GM23248 (cell line): ENCODE results near the gene AR. TPM values are rescaled to one million over a fixed set of nuclear protein-coding genes. Genes with fewer than 3 reads are reported as not detected.

Experiments used
- DNase-seq: peaks from one replicate; pipeline ENCODE4 v3.0.0-alpha.2; 2015
- H2AFZ ChIP-seq: fragments of 200-600 bp; sonication (generic); 2 replicates; pipeline ENCODE4 v1.6.1; 2016; ENCODE audit warnings: antibody characterized with exemption
- H3F3A ChIP-seq: fragments of 200-600 bp; sonication (generic); 2 replicates; pipeline ENCODE4 v1.6.1; 2016; ENCODE audit warnings: mild to moderate bottlenecking, antibody characterized with exemption, mixed run types; ENCODE audit not compliant: insufficient read depth
- H3K27ac ChIP-seq: fragments of 200-600 bp; sonication (generic); 2 replicates; pipeline ENCODE4 v1.5.1; 2016; ENCODE audit warnings: mild to moderate bottlenecking
- H3K27me3 ChIP-seq: fragments of 200-600 bp; sonication (generic); replicated peaks from 2 replicates; pipeline ENCODE4 v1.6.1; 2016; ENCODE audit warnings: mild to moderate bottlenecking; ENCODE audit not compliant: insufficient read depth
- H3K36me3 ChIP-seq: fragments of 200-600 bp; sonication (generic); 2 replicates; pipeline ENCODE4 v1.6.1; 2016; ENCODE audit warnings: low read depth, mild to moderate bottlenecking
- H3K4me1 ChIP-seq: fragments of 200-600 bp; sonication (generic); 2 replicates; pipeline ENCODE4 v1.6.1; 2016; ENCODE audit warnings: mild to moderate bottlenecking; ENCODE audit not compliant: insufficient read depth
- H3K4me2 ChIP-seq: fragments of 200-600 bp; sonication (generic); one replicate; pipeline ENCODE4 v1.6.1; 2016; ENCODE audit warnings: mild to moderate bottlenecking; ENCODE audit not compliant: unreplicated experiment
- H3K4me3 ChIP-seq: fragments of 200-600 bp; sonication (generic); 2 replicates; pipeline ENCODE4 v1.5.1; 2016; ENCODE audit warnings: mild to moderate bottlenecking
- H3K79me2 ChIP-seq: fragments of 200-600 bp; sonication (generic); 2 replicates; pipeline ENCODE4 v1.6.1; 2016; ENCODE audit warnings: mild to moderate bottlenecking; ENCODE audit not compliant: insufficient read depth
- H3K9ac ChIP-seq: fragments of 200-600 bp; sonication (generic); 2 replicates; pipeline ENCODE4 v1.6.1; 2016; ENCODE audit warnings: mild to moderate bottlenecking
- H3K9me2 ChIP-seq: fragments of 200-600 bp; sonication (generic); 2 replicates; pipeline ENCODE4 v1.6.1; 2016; ENCODE audit warnings: mixed run types, mild to moderate bottlenecking, moderate library complexity; ENCODE audit not compliant: insufficient read depth
- H3K9me3 ChIP-seq: fragments of 200-600 bp; sonication (generic); one replicate; pipeline ENCODE4 v1.6.1; 2017; ENCODE audit warnings: low read depth
- H4K20me1 ChIP-seq: fragments of 200-600 bp; sonication (generic); 2 replicates; pipeline ENCODE4 v1.6.0; 2016; ENCODE audit not compliant: insufficient read depth
- EZH2 ChIP-seq: fragments of 200-600 bp; sonication (generic); IDR thresholded peaks from 2 replicates; pipeline ENCODE4 v1.6.1; 2018; ENCODE audit warnings: antibody characterized with exemption, mild to moderate bottlenecking; ENCODE audit not compliant: insufficient read depth, poor library complexity, severe bottlenecking
- EZH2phosphoT487 ChIP-seq: fragments of 200-600 bp; sonication (generic); IDR thresholded peaks from 2 replicates; pipeline ENCODE4 v1.6.1; 2018; ENCODE audit warnings: antibody characterized with exemption, moderate library complexity, mild to moderate bottlenecking, low read depth; ENCODE audit not compliant: insufficient read depth
- WGBS, 2 experiments: methylation state at CpG; one replicate each; pipeline ENCODE4 v1.1.6; 2015 to 2017; ENCODE audit warnings: low lambda C conversion rate in 2 of 2, low coverage in 1 of 2; ENCODE audit errors: missing lambda C conversion rate in 2 of 2; 5-methylcytosine and 5-hydroxymethylcytosine counted together
- in situ Hi-C: fragments of 300-500 bp; cut with MboI; formaldehyde crosslinking; loops from 2 replicates; pipeline ENCODE4 v1.15.0; 2020
- polyA plus RNA-seq: library from polyadenylated mRNA; unstranded; fragments of >200 nt; fragmentation: Nextera tagmentation; extraction: Ambion mirVana; gene quantifications from 2 replicates; pipeline ENCODE4 v1.2.1, GENCODE V29; 2016
- total RNA-seq: library from RNA; depleted of rRNA; stranded (reverse); fragments of >200 nt; shearing (Covaris generic); gene quantifications from 2 replicates; pipeline ENCODE4 v1.2.3, GENCODE V29; 2014

The AR gene
- total and polyA plus RNA-seq, 2 experiments from 2014 or later, result 1.2 to 4.8 TPM

- no peaks in the 10 kb centered on the region for H3K4me1 ChIP-seq
- H3K9me2 ChIP-seq, result no peaks in the 10 kb centered on the region
- no peak overlapping the region for H2AFZ ChIP-seq
- no peaks in the 10 kb centered on the region for H3F3A ChIP-seq
- no peak overlapping the region for H3K4me2 ChIP-seq
- H3K9me3 ChIP-seq, result no peaks in the 10 kb centered on the region
- in situ Hi-C loops, result no loop called here
- H3K27ac ChIP-seq, result no peak overlapping the region
- no peaks in the 10 kb centered on the region for H4K20me1 ChIP-seq
- no peak overlapping the region for H3K9ac ChIP-seq
- H3K4me3 ChIP-seq, result no peak overlapping the region
- 92 to 94% methylated on average over 1 of the region's 1 CpG for WGBS, 2 experiments
- H3K27me3 ChIP-seq, result no peaks in the 10 kb centered on the region
- TF ChIP-seq EZH2phosphoT487 (no peak), EZH2 (no peak)
- H3K36me3 ChIP-seq, result no peaks in the 10 kb centered on the region
- no peak for DNase-seq
- H3K79me2 ChIP-seq, result no peaks in the 10 kb centered on the region
These were observed 7.3 kb upstream of the AR start for GRCh38 chrX:67536564-67536963.

- no peaks in the 10 kb centered on the region for H3F3A ChIP-seq
- H3K4me3 ChIP-seq, result no peak overlapping the region
- in situ Hi-C loops, result no loop called here
- no peaks in the 10 kb centered on the region for H3K27me3 ChIP-seq
- TF ChIP-seq EZH2phosphoT487, result no peak
- TF ChIP-seq EZH2, result no peak
- no peaks in the 10 kb centered on the region for H3K36me3 ChIP-seq
- no peaks in the 10 kb centered on the region for H3K9me2 ChIP-seq
- no peaks in the 10 kb centered on the region for H3K4me1 ChIP-seq
- no peak overlapping the region for H3K4me2 ChIP-seq
- H4K20me1 ChIP-seq, result no peaks in the 10 kb centered on the region
- H3K9ac ChIP-seq, result no peak overlapping the region
- H3K27ac ChIP-seq, result no peak overlapping the region
- DNase-seq, result no peak
- no peak overlapping the region for H2AFZ ChIP-seq
- no peaks in the 10 kb centered on the region for H3K79me2 ChIP-seq
- H3K9me3 ChIP-seq, result no peaks in the 10 kb centered on the region
These were observed 5.4 kb upstream of the AR start for GRCh38 chrX:67538383-67538782.

GRCh38 chrX:67544281-67545035 lies 637 bp downstream of the AR start:
- peak overlapping the region; percentile 85 for H2AFZ ChIP-seq
- DNase-seq, result peak; percentile 55
- peak overlapping the region; percentile 50 for H3K9ac ChIP-seq
- no peaks in the 10 kb centered on the region for H3K27me3 ChIP-seq
- no peaks in the 10 kb centered on the region for H3K36me3 ChIP-seq
- H3K4me2 ChIP-seq, result peak overlapping the region; percentile 78
- WGBS, 2 experiments, result 0 to 3% methylated on average over 10 to 29 of the region's 30 CpGs
- peaks cover 14% of the 10 kb centered on the region for H3K79me2 ChIP-seq
- no peaks in the 10 kb centered on the region for H3K9me3 ChIP-seq
- peak overlapping the region; percentile 77 for H3K4me3 ChIP-seq
- H3K27ac ChIP-seq, result no peak overlapping the region
- H4K20me1 ChIP-seq, result no peaks in the 10 kb centered on the region
- no peak for TF ChIP-seq EZH2phosphoT487
- no peak for TF ChIP-seq EZH2
- in situ Hi-C loops, result no loop called here
- no peaks in the 10 kb centered on the region for H3K4me1 ChIP-seq
- no peaks in the 10 kb centered on the region for H3F3A ChIP-seq
- no peaks in the 10 kb centered on the region for H3K9me2 ChIP-seq

GRCh38 chrX:67545036-67545821 lies 1.4 kb downstream of the AR start:
- H3K4me2 ChIP-seq, result peak overlapping the region; percentile 78
- no peaks in the 10 kb centered on the region for H3K4me1 ChIP-seq
- 0 to 1% methylated on average over 12 to 20 of the region's 35 CpGs for WGBS, 2 experiments
- H3K27ac ChIP-seq, result no peak overlapping the region
- H2AFZ ChIP-seq, result peak overlapping the region; percentile 75
- no peaks in the 10 kb centered on the region for H3K9me2 ChIP-seq
- H3F3A ChIP-seq, result no peaks in the 10 kb centered on the region
- peak overlapping the region; percentile 73 for H3K4me3 ChIP-seq
- H3K79me2 ChIP-seq, result peaks cover 14% of the 10 kb centered on the region
- H4K20me1 ChIP-seq, result no peaks in the 10 kb centered on the region
- H3K36me3 ChIP-seq, result no peaks in the 10 kb centered on the region
- H3K9ac ChIP-seq, result peak overlapping the region; percentile 31
- TF ChIP-seq EZH2, result no peak
- peak; percentile 63 for DNase-seq
- no peaks in the 10 kb centered on the region for H3K27me3 ChIP-seq
- H3K9me3 ChIP-seq, result no peaks in the 10 kb centered on the region
- in situ Hi-C loops, result no loop called here
